ENCODE data around the gene ZBTB7C.

Gene ZBTB7C

DNA sequence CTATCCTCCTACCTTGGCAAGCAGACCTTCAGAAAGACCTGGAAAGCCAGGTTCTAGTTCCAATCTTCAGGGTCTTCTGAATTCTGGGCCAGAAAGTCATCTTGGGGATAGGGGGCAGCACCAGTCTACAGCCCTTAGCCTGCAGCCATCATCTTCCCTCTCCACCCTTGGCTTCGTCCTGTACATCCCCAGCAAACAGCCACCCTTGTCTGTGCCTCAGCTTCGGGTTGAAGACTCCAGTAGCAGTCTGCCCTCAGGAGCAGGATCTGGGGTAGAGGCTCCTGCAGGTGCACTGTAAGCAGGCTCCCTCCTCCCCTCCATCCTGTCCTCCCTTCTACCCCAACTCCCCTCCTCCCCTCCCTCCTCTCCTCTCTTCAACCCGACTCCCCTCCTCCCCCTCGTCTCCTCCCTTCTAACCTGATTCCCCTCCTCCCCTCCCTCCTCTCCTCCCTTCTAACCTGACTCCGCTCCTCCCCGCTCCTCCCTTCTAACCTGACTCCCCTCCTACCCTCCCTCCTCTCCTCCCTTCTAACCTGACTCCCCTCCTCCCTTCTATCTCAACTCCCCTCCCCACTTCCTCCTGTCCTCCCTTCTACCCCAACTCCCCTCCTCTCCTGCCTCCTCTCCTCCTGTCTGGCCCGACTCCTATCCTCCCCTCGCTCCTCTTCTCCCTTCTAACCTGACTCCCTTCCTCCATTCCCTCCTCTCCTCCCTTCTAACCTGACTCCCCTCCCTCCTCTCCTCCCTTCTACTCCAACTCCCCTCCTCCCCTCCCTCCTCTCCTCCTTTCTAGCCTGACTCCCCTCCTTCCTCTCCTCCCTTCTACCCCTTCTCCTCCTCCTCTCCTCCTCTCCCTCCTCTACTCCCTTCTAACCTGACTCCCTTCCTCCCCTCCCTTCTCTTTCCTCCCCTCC is 388.6 kb downstream of the ZBTB7C start:
- TF ChIP-seq, protein P1, sequence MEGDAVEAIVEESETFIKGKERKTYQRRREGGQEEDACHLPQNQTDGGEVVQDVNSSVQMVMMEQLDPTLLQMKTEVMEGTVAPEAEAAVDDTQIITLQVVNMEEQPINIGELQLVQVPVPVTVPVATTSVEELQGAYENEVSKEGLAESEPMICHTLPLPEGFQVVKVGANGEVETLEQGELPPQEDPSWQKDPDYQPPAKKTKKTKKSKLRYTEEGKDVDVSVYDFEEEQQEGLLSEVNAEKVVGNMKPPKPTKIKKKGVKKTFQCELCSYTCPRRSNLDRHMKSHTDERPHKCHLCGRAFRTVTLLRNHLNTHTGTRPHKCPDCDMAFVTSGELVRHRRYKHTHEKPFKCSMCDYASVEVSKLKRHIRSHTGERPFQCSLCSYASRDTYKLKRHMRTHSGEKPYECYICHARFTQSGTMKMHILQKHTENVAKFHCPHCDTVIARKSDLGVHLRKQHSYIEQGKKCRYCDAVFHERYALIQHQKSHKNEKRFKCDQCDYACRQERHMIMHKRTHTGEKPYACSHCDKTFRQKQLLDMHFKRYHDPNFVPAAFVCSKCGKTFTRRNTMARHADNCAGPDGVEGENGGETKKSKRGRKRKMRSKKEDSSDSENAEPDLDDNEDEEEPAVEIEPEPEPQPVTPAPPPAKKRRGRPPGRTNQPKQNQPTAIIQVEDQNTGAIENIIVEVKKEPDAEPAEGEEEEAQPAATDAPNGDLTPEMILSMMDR (IDR thresholded peaks at IDR 0.05; ENCODE audit: unreplicated experiment in 3 of 3) = no peak
- Mint-ChIP-seq H3K4me1 (peaks cover 55% of the 10 kb centered on the region), H3K27ac (peak overlapping the region in 1 of 3 experiments; percentile 2), H3K27me3 (ENCODE audit: low read depth) (peaks cover 21% of the 10 kb centered on the region), H3K36me3 (ENCODE audit: low read depth) (no peaks in the 10 kb centered on the region), H3K4me3 (no peak overlapping the region), H3K9me3 (peaks cover 2% of the 10 kb centered on the region)

DNA sequence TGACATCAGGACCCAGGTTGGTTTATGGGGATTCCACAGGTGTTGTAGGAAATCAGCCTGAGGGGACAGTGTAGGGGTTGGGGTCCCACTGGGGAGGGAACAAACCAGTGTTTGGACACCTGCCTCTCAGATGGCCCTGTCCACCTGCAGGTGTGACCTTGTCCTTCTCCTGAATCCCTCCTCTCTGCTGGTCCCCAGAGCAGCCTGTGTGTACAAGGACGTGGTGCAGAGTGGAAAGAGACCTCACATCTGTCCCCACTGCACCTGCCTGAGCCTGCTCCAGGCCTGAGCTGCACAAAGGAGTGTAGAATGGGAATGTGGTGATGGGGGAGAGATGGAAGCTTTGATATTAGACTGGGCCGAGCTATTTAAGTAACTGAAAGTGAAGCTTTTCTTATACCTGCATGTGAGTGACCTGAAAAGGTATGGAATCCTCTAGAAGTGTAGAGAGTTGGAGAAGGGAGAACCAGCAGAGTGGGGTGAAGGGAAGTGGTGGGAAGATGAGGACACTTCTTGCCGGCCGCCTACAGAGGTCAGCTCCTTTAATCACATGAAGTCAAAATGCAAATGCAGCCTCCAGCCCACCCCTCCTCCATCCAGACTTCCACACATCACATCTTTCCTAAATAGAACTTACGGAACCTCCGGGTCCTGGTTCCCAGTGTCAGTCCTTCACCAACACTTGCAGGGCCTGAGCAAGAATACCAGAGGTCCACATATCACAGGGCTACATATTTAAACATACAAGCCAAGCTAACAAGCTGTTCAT is 389.4 kb downstream of the ZBTB7C start:
- Mint-ChIP-seq H3K4me3 (no peak overlapping the region), H3K27me3 (ENCODE audit: low read depth) (peaks cover 21% of the 10 kb centered on the region), H3K4me1 (peaks cover 47% of the 10 kb centered on the region), H3K9me3 (peaks cover 5% of the 10 kb centered on the region), H3K36me3 (ENCODE audit: low read depth) (no peaks in the 10 kb centered on the region), H3K27ac (peak overlapping the region in 2 of 3 experiments; percentile 2 to 4)
- TF ChIP-seq, protein P1 (IDR thresholded peaks at IDR 0.05; ENCODE audit: unreplicated experiment in 3 of 3) = no peak

DNA sequence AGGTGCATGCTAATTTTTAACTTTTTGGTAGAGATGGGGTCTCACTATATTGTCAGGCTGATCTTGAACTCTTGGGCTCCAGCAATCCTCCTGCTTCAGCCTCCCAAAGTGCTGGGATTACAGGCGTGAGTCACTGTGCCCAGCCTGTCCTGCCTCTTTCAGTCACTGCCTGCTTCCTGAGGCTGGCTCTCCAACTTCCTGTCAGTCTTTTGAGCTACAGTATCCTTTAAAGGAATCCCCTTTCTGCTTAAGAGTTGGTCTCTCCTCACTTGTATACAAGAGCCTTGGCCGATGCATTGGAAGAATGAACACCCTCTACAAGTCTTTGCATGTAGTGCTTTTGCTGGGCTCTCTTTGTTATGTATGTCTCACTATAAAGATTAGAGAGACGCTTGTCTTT is 390.3 kb downstream of the ZBTB7C start:
- Mint-ChIP-seq H3K9me3 (peaks cover 12% of the 10 kb centered on the region), H3K4me3 (no peak overlapping the region), H3K27me3 (ENCODE audit: low read depth) (peaks cover 21% of the 10 kb centered on the region), H3K27ac (peak overlapping the region in 2 of 3 experiments; percentile 0 to 20), H3K4me1 (peaks cover 41% of the 10 kb centered on the region), H3K36me3 (ENCODE audit: low read depth) (no peaks in the 10 kb centered on the region)
- TF ChIP-seq, protein P1 (IDR thresholded peaks at IDR 0.05; ENCODE audit: unreplicated experiment in 3 of 3) = no peak

DNA sequence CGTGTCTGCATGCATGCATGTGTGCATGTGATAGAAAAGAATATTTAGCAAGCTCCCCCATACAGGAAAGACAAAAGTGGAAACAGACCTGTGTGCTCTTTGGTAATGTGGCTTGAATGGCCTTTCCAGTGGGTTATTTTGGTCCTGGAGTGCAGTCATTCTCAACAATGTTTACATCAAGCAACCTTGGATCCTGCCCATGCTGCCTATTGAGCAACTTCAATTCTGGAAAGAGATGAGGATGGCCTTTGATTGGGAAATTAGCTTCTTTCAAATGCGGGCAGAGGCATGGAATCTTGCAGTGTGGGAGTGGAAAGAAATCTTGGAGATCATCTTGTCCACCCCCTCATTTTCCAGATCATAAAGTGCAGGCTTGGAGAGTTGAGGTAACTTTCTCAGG is 391.5 kb downstream of the ZBTB7C start:
- TF ChIP-seq, protein P1 (IDR thresholded peaks at IDR 0.05; ENCODE audit: unreplicated experiment in 3 of 3) = no peak
- H3K27ac Mint-ChIP-seq = peak overlapping the region in 1 of 3 experiments; percentile 41
- H3K4me3 Mint-ChIP-seq = no peak overlapping the region
- H3K9me3 Mint-ChIP-seq = peaks cover 17% of the 10 kb centered on the region
- peaks cover 20% of the 10 kb centered on the region for H3K27me3 Mint-ChIP-seq (ENCODE audit: low read depth)
- peaks cover 29% of the 10 kb centered on the region for H3K4me1 Mint-ChIP-seq
- H3K36me3 Mint-ChIP-seq (ENCODE audit: low read depth) = no peaks in the 10 kb centered on the region

DNA sequence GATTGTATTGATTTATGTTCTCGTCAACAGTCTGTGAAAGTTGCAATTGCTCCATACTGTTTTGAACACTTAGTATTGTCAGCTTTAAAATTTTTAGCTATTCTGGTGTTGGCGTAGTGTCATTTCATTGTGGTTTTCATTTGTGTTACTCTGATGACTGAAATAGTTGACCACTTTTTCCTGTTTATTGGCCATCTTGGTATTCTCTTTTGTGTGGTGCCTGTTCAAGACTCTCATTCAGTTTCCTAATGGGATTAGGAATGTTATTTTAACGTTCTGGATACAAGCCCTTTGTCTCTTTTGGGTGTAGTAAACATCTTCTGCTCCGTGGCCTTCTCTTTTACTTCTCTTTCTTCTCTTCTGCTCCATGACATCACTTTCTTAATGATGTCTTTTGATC is 396.0 kb downstream of the ZBTB7C start:
- TF ChIP-seq, protein P1 (IDR thresholded peaks at IDR 0.05; ENCODE audit: unreplicated experiment in 3 of 3) = no peak
- H3K27me3 Mint-ChIP-seq (ENCODE audit: low read depth) = peaks cover 8% of the 10 kb centered on the region
- H3K9me3 Mint-ChIP-seq = peaks cover 17% of the 10 kb centered on the region
- peaks cover 22% of the 10 kb centered on the region for H3K4me1 Mint-ChIP-seq
- no peak overlapping the region for H3K27ac Mint-ChIP-seq
- H3K36me3 Mint-ChIP-seq (ENCODE audit: low read depth) = no peaks in the 10 kb centered on the region
- no peak overlapping the region for H3K4me3 Mint-ChIP-seq

All from nephron (organoid).